GM19193 (cell line): ENCODE data around the gene PAX4.

Experiments used
- POLR2A ChIP-seq: IDR thresholded peaks from 4 replicates; pipeline ENCODE4 v1.6.1; 2011; ENCODE audit not compliant: insufficient read depth, insufficient read length; ENCODE audit errors: extremely low read depth

Gene PAX4

GRCh38 chr7:127578036-127578684, 39.8 kb downstream of the PAX4 start:
- TF ChIP-seq POLR2A = no peak

- no peak for TF ChIP-seq POLR2A
These were observed 46.0 kb downstream of the PAX4 start for GRCh38 chr7:127571741-127572505.

GRCh38 chr7:127566242-127566641, 51.7 kb downstream of the PAX4 start:
- no peak for TF ChIP-seq POLR2A
